ENCODE results near the gene GDPD4. TPM values are rescaled to one million over a fixed set of nuclear protein-coding genes. Genes with fewer than 3 reads are reported as not detected.

GDPD4 gene
- total RNA-seq, 2 donors from 2014 or later: not detected

GRCh38 chr11:77233011-77233410 is 68.5 kb downstream of the GDPD4 start:
- no peaks in the 10 kb centered on the region for H3K4me1 ChIP-seq (ENCODE audit: control insufficient read depth, insufficient read depth, low read length)
- H3K27ac Mint-ChIP-seq: no peak overlapping the region

GRCh38 chr11:77232242-77232641 is 69.2 kb downstream of the GDPD4 start:
- H3K36me3 ChIP-seq (ENCODE audit: control insufficient read depth, insufficient read depth, low read length): no peaks in the 10 kb centered on the region
- H3K27me3 Mint-ChIP-seq (ENCODE audit: insufficient read depth): no peaks in the 10 kb centered on the region
- no peak overlapping the region for H3K27ac ChIP-seq (ENCODE audit: low read depth, low read length)
- DNase-seq: no peak
- no peak overlapping the region for H3K4me3 ChIP-seq (ENCODE audit: low read length)
- TF ChIP-seq CTCF (conservative IDR thresholded peaks at IDR 0.05): no peak
- H3K27me3 ChIP-seq (ENCODE audit: control insufficient read depth, insufficient read depth, low read length, poor library complexity, severe bottlenecking): no peaks in the 10 kb centered on the region
- no peak overlapping the region for H3K27ac Mint-ChIP-seq
- H3K9ac ChIP-seq (ENCODE audit: extremely low read depth, low read length, poor library complexity, severe bottlenecking): no peak overlapping the region
- no peak overlapping the region for H3K4me3 Mint-ChIP-seq
- H3K36me3 Mint-ChIP-seq (ENCODE audit: low read depth): no peaks in the 10 kb centered on the region
- no peaks in the 10 kb centered on the region for H3K9me3 ChIP-seq (ENCODE audit: control insufficient read depth, low read length)
- peaks cover 8% of the 10 kb centered on the region for H3K4me1 Mint-ChIP-seq
- H3K9me3 Mint-ChIP-seq: no peaks in the 10 kb centered on the region
- 95 to 100% methylated on average over 4 of the region's 4 CpGs for WGBS, 2 experiments (ENCODE audit: insufficient coverage in 1 of 2, insufficient read length in 1 of 2)
- no peaks in the 10 kb centered on the region for H3K4me1 ChIP-seq (ENCODE audit: control insufficient read depth, insufficient read depth, low read length)

More at GRCh38 chr11:77233011-77233410, 68.5 kb downstream of the GDPD4 start:
- no peak overlapping the region for H3K4me3 ChIP-seq (ENCODE audit: low read length)
- Mint-ChIP-seq H3K4me1 (peaks cover 8% of the 10 kb centered on the region), H3K9me3 (no peaks in the 10 kb centered on the region), H3K4me3 (no peak overlapping the region), H3K27me3 (ENCODE audit: insufficient read depth) (no peaks in the 10 kb centered on the region), H3K36me3 (ENCODE audit: low read depth) (no peaks in the 10 kb centered on the region)
- H3K9ac ChIP-seq (ENCODE audit: extremely low read depth, low read length, poor library complexity, severe bottlenecking): no peak overlapping the region
- no peak overlapping the region for H3K27ac ChIP-seq (ENCODE audit: low read depth, low read length)
- 86 to 93% methylated on average over 2 to 3 of the region's 3 CpGs for WGBS, 2 experiments (ENCODE audit: insufficient coverage in 1 of 2, insufficient read length in 1 of 2)
- TF ChIP-seq CTCF (conservative IDR thresholded peaks at IDR 0.05): no peak
- H3K27me3 ChIP-seq (ENCODE audit: control insufficient read depth, insufficient read depth, low read length, poor library complexity, severe bottlenecking): no peaks in the 10 kb centered on the region
- no peak for DNase-seq
- H3K36me3 ChIP-seq (ENCODE audit: control insufficient read depth, insufficient read depth, low read length): no peaks in the 10 kb centered on the region
- H3K9me3 ChIP-seq (ENCODE audit: control insufficient read depth, low read length): no peaks in the 10 kb centered on the region

- no peak overlapping the region for H3K4me3 Mint-ChIP-seq
- no peak overlapping the region for H3K4me3 ChIP-seq (ENCODE audit: low read length)
- H3K9ac ChIP-seq (ENCODE audit: extremely low read depth, low read length, poor library complexity, severe bottlenecking): no peak overlapping the region
- no peaks in the 10 kb centered on the region for H3K9me3 Mint-ChIP-seq
- TF ChIP-seq CTCF (conservative IDR thresholded peaks at IDR 0.05): no peak
- H3K36me3 Mint-ChIP-seq (ENCODE audit: low read depth): no peaks in the 10 kb centered on the region
- no peaks in the 10 kb centered on the region for H3K27me3 ChIP-seq (ENCODE audit: control insufficient read depth, insufficient read depth, low read length, poor library complexity, severe bottlenecking)
- DNase-seq: no peak
- no peaks in the 10 kb centered on the region for H3K9me3 ChIP-seq (ENCODE audit: control insufficient read depth, low read length)
- H3K4me1 ChIP-seq (ENCODE audit: control insufficient read depth, insufficient read depth, low read length): no peaks in the 10 kb centered on the region
- no peaks in the 10 kb centered on the region for H3K27me3 Mint-ChIP-seq (ENCODE audit: insufficient read depth)
- WGBS, 2 experiments (ENCODE audit: insufficient coverage in 1 of 2, insufficient read length in 1 of 2): 93% methylated on average over 1 of the region's 1 CpG; no CpG with 5 or more reads in 1 of the 2 experiments
- H3K36me3 ChIP-seq (ENCODE audit: control insufficient read depth, insufficient read depth, low read length): no peaks in the 10 kb centered on the region
- no peak overlapping the region for H3K27ac Mint-ChIP-seq
- peaks cover 8% of the 10 kb centered on the region for H3K4me1 Mint-ChIP-seq
- no peak overlapping the region for H3K27ac ChIP-seq (ENCODE audit: low read depth, low read length)
Measured at GRCh38 chr11:77231800-77232199, 69.7 kb downstream of the GDPD4 start.
